Colonic mucosa (tissue), 4 donors: Measurements from ENCODE around the gene NRIP2. TPM values are rescaled to one million over a fixed set of nuclear protein-coding genes. Genes with fewer than 3 reads are reported as not detected.
A peak's percentile ranks its signal among the peaks of the same experiment; 100 is the strongest.

Source experiments
- DNase-seq: peaks from one replicate; pipeline ENCODE4 v3.0.0-alpha.2; 2020
- H3K27ac ChIP-seq: fragments of 200-600 bp; one replicate; pipeline ENCODE4 v1.8.0; 2021
- H3K27me3 ChIP-seq: fragments of 200-600 bp; one replicate; pipeline ENCODE4 v1.8.0; 2021
- H3K36me3 ChIP-seq: fragments of 200-600 bp; one replicate; pipeline ENCODE4 v1.8.0; 2021
- H3K4me1 ChIP-seq: fragments of 200-600 bp; one replicate; pipeline ENCODE4 v1.8.0; 2021; ENCODE audit warnings: mild to moderate bottlenecking
- H3K4me3 ChIP-seq: fragments of 200-600 bp; one replicate; pipeline ENCODE4 v1.8.0; 2021
- H3K9ac ChIP-seq, 2 donors: one replicate each; pipeline ENCODE4 v1.7.0; 2013; ENCODE audit warnings: control low read depth in 2 of 2, low read depth in 2 of 2, low read length in 2 of 2
- H3K9me3 ChIP-seq: fragments of 200-600 bp; one replicate; pipeline ENCODE4 v1.8.0; 2021
- intact Hi-C: fragments of 100-400 bp; cut with DNase I; formaldehyde crosslinking; loops from one replicate; pipeline ENCODE4 v1.14.1; 2022
- total RNA-seq, 2 donors: library from RNA; stranded (reverse); fragmentation: NEBNext Ultra II Directional in 1 of 2; extraction: Animal tissue kit (Norgen Biotek cat#: 25700) in 1 of 2; gene quantifications; one replicate each; pipeline ENCODE4 v1.2.1, GENCODE V29; 2021
- TF ChIP-seq, protein P1 (sequence below): fragments of 200-600 bp; IDR thresholded peaks from one replicate; pipeline ENCODE4 v1.8.0; 2022; ENCODE audit warnings: antibody characterized with exemption, mild to moderate bottlenecking
- donor health status: healthy.
- donor health status: DM: no; HTN: no; CAD: no.
- donor health status: DM: no; HTN: no; CAD: no.

NRIP2 gene
- total RNA-seq, 2 donors from 2014 or later = 0.49 to 0.77 TPM

DNA sequence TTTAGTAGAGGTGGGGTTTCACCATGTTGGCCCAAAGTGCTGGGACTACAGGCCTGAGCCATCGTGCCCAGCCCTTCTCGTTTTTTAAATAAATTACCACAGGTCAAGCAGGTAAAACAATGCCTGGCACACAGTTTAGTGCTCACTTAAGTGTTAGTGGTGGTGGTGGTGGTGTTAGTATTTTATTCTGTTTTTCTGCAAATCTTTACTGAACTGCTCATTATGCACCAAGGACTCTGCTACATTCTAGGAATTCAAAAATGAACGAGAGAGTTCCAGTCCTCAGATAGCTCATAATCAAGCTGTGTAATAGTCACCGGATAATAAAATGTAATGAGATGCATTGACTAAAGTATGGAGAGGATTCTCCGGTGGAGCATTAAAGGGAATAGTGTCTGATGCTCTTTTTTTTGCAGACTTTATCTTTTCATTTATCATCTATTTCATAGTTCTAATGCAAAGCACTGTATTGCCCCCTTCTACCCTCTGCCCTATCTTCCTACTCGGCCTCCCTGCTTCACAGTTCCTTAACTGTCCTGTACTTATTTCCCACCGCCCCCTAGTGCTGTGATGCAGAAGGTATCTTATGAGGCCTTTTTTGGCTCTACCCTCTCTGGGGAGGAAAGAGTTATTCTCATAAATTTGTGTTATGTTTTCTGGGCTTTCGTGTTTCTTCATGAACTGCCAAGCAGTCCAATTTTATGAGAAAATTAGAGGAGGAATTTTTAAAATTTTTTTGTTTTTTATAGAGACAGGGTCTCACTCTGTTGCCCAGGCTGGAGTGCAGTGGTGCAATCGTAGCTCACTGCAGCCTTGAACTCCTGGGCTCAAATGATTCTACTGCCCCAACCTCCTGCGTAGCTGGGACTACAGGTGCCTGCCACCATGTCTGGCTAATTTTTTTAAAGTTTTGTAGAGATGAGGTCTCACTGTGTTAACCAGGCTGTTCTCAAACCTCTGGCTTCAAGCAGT is 21.3 kb downstream of the NRIP2 start:
- Histone ChIP-seq H3K27me3 (no peaks in the 10 kb centered on the region), H3K9ac (peak overlapping the region; percentile 86 to 97), H3K4me1 (peaks cover 14% of the 10 kb centered on the region), H3K27ac (peak overlapping the region; percentile 92), H3K9me3 (no peaks in the 10 kb centered on the region), H3K36me3 (no peaks in the 10 kb centered on the region), H3K4me3 (peak overlapping the region; percentile 64)
- intact Hi-C loops = no loop called here
- DNase-seq = peak; percentile 70
- TF ChIP-seq, protein P1, sequence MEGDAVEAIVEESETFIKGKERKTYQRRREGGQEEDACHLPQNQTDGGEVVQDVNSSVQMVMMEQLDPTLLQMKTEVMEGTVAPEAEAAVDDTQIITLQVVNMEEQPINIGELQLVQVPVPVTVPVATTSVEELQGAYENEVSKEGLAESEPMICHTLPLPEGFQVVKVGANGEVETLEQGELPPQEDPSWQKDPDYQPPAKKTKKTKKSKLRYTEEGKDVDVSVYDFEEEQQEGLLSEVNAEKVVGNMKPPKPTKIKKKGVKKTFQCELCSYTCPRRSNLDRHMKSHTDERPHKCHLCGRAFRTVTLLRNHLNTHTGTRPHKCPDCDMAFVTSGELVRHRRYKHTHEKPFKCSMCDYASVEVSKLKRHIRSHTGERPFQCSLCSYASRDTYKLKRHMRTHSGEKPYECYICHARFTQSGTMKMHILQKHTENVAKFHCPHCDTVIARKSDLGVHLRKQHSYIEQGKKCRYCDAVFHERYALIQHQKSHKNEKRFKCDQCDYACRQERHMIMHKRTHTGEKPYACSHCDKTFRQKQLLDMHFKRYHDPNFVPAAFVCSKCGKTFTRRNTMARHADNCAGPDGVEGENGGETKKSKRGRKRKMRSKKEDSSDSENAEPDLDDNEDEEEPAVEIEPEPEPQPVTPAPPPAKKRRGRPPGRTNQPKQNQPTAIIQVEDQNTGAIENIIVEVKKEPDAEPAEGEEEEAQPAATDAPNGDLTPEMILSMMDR = peak; percentile 62

DNA sequence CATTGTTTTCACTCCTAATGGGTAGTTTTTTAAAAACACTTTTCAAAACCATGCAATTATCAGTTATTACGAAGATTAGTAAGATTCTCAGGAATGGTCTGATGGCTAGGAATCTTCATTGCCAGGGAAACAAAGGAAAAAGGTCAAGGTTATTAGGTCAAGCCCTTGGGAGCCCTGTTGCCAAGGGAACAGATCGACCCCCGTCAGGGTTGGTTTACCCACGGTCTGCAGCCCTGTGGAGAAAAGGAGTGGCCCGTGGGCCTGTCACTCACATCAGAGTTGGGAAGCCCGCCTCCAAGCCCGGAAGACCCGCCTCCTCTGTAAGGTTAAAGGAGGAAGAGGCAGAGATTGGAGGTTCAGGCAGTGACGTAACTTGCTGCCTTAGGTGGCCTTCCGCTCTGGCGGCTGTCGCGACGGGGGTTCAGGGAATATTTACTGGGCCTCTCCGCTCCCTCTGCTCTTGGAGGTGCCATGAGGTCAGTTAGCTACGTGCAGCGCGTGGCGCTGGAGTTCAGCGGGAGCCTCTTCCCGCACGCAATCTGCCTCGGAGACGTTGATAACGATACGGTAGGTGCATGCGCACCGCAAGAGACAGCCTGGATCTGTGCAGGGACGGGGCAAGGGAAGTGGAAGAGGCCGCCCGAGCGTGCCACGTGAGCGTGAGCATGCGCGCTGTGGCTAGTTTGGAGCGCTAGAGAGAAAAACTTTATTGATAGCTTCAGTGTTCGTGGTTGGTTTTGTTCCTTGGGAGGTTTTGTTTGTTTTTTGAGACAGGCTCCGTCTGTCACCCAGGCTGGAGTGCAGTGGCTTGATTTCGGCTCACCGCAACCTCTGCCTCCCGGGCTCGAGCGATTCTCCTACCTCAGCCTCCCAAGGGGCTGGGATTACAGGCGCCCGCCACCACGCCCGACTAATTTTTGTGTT is 22.3 kb downstream of the NRIP2 start, which contains the start of gene ITFG2:
Gene ITFG2 (plus strand): TSS at position 379 of the 924 bp plus-strand sequence. CDS start 93 bp downstream, at position 472.
- intact Hi-C loops = no loop called here
- H3K9me3 ChIP-seq = no peaks in the 10 kb centered on the region
- peak within 1 kb of the TSS; percentile 92 for H3K27ac ChIP-seq
- DNase-seq = peak; percentile 99
- H3K36me3 ChIP-seq = no peaks in the 10 kb centered on the region
- H3K9ac ChIP-seq = peak within 1 kb of the TSS; percentile 86 to 97
- TF ChIP-seq, protein P1 = no peak
- H3K27me3 ChIP-seq = no peaks in the 10 kb centered on the region
- peaks cover 14% of the 10 kb centered on the region for H3K4me1 ChIP-seq
- peak within 1 kb of the TSS; percentile 64 for H3K4me3 ChIP-seq

DNA sequence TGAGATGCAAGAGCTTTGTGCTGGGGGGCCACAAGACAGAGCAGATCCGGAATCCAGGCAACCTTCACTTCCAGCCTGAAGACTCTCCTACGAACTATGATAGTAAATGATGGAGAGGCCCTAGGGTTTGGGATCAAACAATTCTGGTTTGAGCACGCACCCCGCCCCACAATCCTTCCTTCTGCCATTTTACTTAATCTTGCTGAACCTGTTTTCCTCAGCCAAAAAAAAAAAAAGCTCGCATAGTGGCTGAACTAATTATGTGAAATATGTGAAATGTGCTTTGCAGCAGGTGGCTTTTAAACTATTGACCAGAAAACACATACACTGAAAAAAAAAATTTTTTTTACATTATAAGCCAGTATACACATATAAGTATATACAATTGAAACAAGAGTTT is 23.0 kb downstream of the NRIP2 start:
- intact Hi-C loops = no loop called here
- peak overlapping the region; percentile 64 for H3K4me3 ChIP-seq
- H3K36me3 ChIP-seq = no peaks in the 10 kb centered on the region
- H3K9me3 ChIP-seq = no peaks in the 10 kb centered on the region
- H3K4me1 ChIP-seq = peaks cover 14% of the 10 kb centered on the region
- no peak overlapping the region for H3K27ac ChIP-seq
- peak overlapping the region in 1 of 2 donors; percentile 97 for H3K9ac ChIP-seq
- no peak for DNase-seq
- no peaks in the 10 kb centered on the region for H3K27me3 ChIP-seq
- TF ChIP-seq, protein P1 = no peak

DNA sequence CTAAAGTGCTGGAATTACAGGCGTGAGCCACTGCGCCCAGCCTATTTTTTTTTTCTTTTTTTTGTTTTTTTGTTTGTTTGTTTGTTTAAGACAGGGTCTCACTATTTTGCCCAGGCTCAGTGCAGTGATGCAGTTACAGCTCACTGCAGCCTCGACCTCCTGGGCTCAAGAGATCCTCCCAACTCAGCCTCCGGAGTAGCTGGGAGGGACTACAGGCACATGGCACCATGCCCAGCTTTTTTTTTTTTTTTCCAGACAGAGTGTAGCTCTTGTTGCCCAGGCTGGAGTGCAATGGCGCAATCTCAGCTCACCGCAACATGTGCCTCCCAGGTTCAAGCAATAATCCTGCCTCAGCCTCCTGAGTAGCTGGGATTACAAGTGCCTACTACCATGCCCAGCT is 28.1 kb downstream of the NRIP2 start:
- Histone ChIP-seq H3K9ac (no peak overlapping the region), H3K9me3 (no peaks in the 10 kb centered on the region), H3K4me3 (no peak overlapping the region), H3K36me3 (peaks cover 14% of the 10 kb centered on the region), H3K27ac (no peak overlapping the region), H3K4me1 (peaks cover 3% of the 10 kb centered on the region), H3K27me3 (no peaks in the 10 kb centered on the region)
- no peak for DNase-seq
- TF ChIP-seq, protein P1 = no peak
- intact Hi-C loops = no loop called here

DNA sequence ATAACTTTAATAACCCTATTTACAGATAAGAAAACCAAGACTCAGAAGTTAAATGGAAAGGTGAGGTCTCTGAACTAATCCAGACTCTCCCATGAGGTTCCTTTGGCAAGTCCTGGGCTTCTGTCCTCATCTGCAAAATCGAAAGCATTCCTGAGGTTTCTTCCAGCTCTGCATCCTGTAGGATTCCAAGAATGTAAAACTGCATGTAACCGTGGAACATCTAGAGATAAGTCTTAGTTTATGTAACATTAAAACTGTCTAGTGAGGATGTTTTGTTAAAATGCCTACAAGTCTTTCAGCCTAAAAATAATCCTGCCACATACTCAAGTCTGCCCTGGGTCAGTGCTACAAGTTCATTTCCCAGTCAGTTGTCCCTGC is 29.7 kb downstream of the NRIP2 start:
- no peaks in the 10 kb centered on the region for H3K9me3 ChIP-seq
- H3K4me1 ChIP-seq = no peaks in the 10 kb centered on the region
- TF ChIP-seq, protein P1 = no peak
- H3K27me3 ChIP-seq = no peaks in the 10 kb centered on the region
- no peak overlapping the region for H3K4me3 ChIP-seq
- intact Hi-C loops = no loop called here
- DNase-seq = no peak
- H3K36me3 ChIP-seq = peaks cover 19% of the 10 kb centered on the region
- H3K9ac ChIP-seq = no peak overlapping the region
- H3K27ac ChIP-seq = no peak overlapping the region
